Large intestine (tissue), 3 donors: ENCODE results near the gene DMXL1. TPM values are rescaled to one million over a fixed set of nuclear protein-coding genes. Genes with fewer than 3 reads are reported as not detected.

Source experiments
- DNase-seq, 2 donors: peaks; one replicate each; pipeline versions ENCODE4 v3.0.0 to v3.0.0-alpha.2; 2013
- H3K27ac ChIP-seq: one replicate; pipeline ENCODE4 v1.5.1; 2013; ENCODE audit warnings: low read length
- H3K27me3 ChIP-seq: 2 replicates; pipeline ENCODE4 v1.6.1; 2013; ENCODE audit warnings: low read length; ENCODE audit not compliant: control insufficient read depth, insufficient read depth
- H3K36me3 ChIP-seq: 2 replicates; pipeline ENCODE4 v1.6.1; 2013; ENCODE audit warnings: low read length; ENCODE audit not compliant: control insufficient read depth, insufficient read depth
- H3K4me1 ChIP-seq: one replicate; pipeline ENCODE4 v1.6.1; 2013; ENCODE audit warnings: low read length; ENCODE audit not compliant: control insufficient read depth, insufficient read depth
- H3K4me3 ChIP-seq: one replicate; pipeline ENCODE4 v1.5.1; 2013; ENCODE audit warnings: low read length
- H3K9me3 ChIP-seq: one replicate; pipeline ENCODE4 v1.6.1; 2013; ENCODE audit warnings: mild to moderate bottlenecking, low read depth, low read length, moderate library complexity; ENCODE audit not compliant: control insufficient read depth
- WGBS: methylation state at CpG from one replicate; pipeline ENCODE4 v1.1.5; 2013; ENCODE audit warnings: low lambda C conversion rate; ENCODE audit not compliant: insufficient coverage; 5-methylcytosine and 5-hydroxymethylcytosine counted together
- polyA plus RNA-seq: library from polyadenylated mRNA; unstranded; fragments of 120-200 nt; gene quantifications from one replicate; pipeline ENCODE4 v1.2.1, GENCODE V29; 2013

DMXL1 gene
- polyA plus RNA-seq, 1 donor: 27.7 TPM

- Histone ChIP-seq H3K9me3 (no peaks in the 10 kb centered on the region), H3K27me3 (no peaks in the 10 kb centered on the region), H3K36me3 (no peaks in the 10 kb centered on the region), H3K4me1 (peaks cover 17% of the 10 kb centered on the region), H3K4me3 (no peak overlapping the region), H3K27ac (no peak overlapping the region)
- DNase-seq: no peak
- WGBS: 100% methylated on average over 2 of the region's 5 CpGs
Measured at GRCh38 chr5:119276978-119277377, 206.1 kb downstream of the DMXL1 start.

GRCh38 chr5:119279093-119279492, 208.2 kb downstream of the DMXL1 start:
- no peaks in the 10 kb centered on the region for H3K27me3 ChIP-seq
- peaks cover 6% of the 10 kb centered on the region for H3K4me1 ChIP-seq
- H3K9me3 ChIP-seq: no peaks in the 10 kb centered on the region
- WGBS: no CpG with 5 or more reads among the region's 1 CpG
- no peak overlapping the region for H3K27ac ChIP-seq
- no peak overlapping the region for H3K4me3 ChIP-seq
- no peak for DNase-seq
- no peaks in the 10 kb centered on the region for H3K36me3 ChIP-seq

GRCh38 chr5:119280380-119280779, 209.5 kb downstream of the DMXL1 start:
- H3K36me3 ChIP-seq: no peaks in the 10 kb centered on the region
- H3K4me1 ChIP-seq: peaks cover 2% of the 10 kb centered on the region
- no peaks in the 10 kb centered on the region for H3K27me3 ChIP-seq
- H3K9me3 ChIP-seq: no peaks in the 10 kb centered on the region
- 83% methylated on average over 1 of the region's 3 CpGs for WGBS
- H3K4me3 ChIP-seq: no peak overlapping the region
- DNase-seq: no peak
- H3K27ac ChIP-seq: no peak overlapping the region

GRCh38 chr5:119282628-119283027, 211.7 kb downstream of the DMXL1 start:
- no peaks in the 10 kb centered on the region for H3K27me3 ChIP-seq
- H3K27ac ChIP-seq: no peak overlapping the region
- WGBS: no CpG with 5 or more reads among the region's 2 CpGs
- peaks cover 2% of the 10 kb centered on the region for H3K4me1 ChIP-seq
- no peak for DNase-seq
- H3K36me3 ChIP-seq: no peaks in the 10 kb centered on the region
- H3K9me3 ChIP-seq: no peaks in the 10 kb centered on the region
- H3K4me3 ChIP-seq: no peak overlapping the region

GRCh38 chr5:119284031-119284430, 213.1 kb downstream of the DMXL1 start:
- WGBS: no CpG with 5 or more reads among the region's 1 CpG
- no peak for DNase-seq
- Histone ChIP-seq H3K27ac (no peak overlapping the region), H3K4me1 (peaks cover 2% of the 10 kb centered on the region), H3K36me3 (no peaks in the 10 kb centered on the region), H3K4me3 (no peak overlapping the region), H3K27me3 (no peaks in the 10 kb centered on the region), H3K9me3 (no peaks in the 10 kb centered on the region)

- H3K9me3 ChIP-seq: no peaks in the 10 kb centered on the region
- H3K4me1 ChIP-seq: peaks cover 2% of the 10 kb centered on the region
- 67% methylated on average over 1 of the region's 5 CpGs for WGBS
- no peak overlapping the region for H3K4me3 ChIP-seq
- no peak overlapping the region for H3K27ac ChIP-seq
- H3K27me3 ChIP-seq: no peaks in the 10 kb centered on the region
- DNase-seq: no peak
- no peaks in the 10 kb centered on the region for H3K36me3 ChIP-seq
Measured at GRCh38 chr5:119285070-119285916, 214.4 kb downstream of the DMXL1 start.

- no peaks in the 10 kb centered on the region for H3K36me3 ChIP-seq
- no peak for DNase-seq
- H3K9me3 ChIP-seq: no peaks in the 10 kb centered on the region
- H3K4me3 ChIP-seq: no peak overlapping the region
- no peaks in the 10 kb centered on the region for H3K27me3 ChIP-seq
- WGBS: 100% methylated on average over 2 of the region's 8 CpGs
- no peak overlapping the region for H3K27ac ChIP-seq
- peaks cover 2% of the 10 kb centered on the region for H3K4me1 ChIP-seq
Measured at GRCh38 chr5:119286511-119287488, 215.9 kb downstream of the DMXL1 start.

- Histone ChIP-seq H3K27me3 (no peaks in the 10 kb centered on the region), H3K36me3 (no peaks in the 10 kb centered on the region), H3K9me3 (no peaks in the 10 kb centered on the region), H3K4me1 (peaks cover 2% of the 10 kb centered on the region), H3K27ac (no peak overlapping the region), H3K4me3 (no peak overlapping the region)
- 28% methylated on average over 2 of the region's 3 CpGs for WGBS
- no peak for DNase-seq
Measured at GRCh38 chr5:119287547-119288111, 216.7 kb downstream of the DMXL1 start.

- H3K4me1 ChIP-seq: peaks cover 2% of the 10 kb centered on the region
- H3K27ac ChIP-seq: no peak overlapping the region
- H3K4me3 ChIP-seq: no peak overlapping the region
- no peaks in the 10 kb centered on the region for H3K27me3 ChIP-seq
- 100% methylated on average over 1 of the region's 2 CpGs for WGBS
- H3K36me3 ChIP-seq: no peaks in the 10 kb centered on the region
- no peak for DNase-seq
- H3K9me3 ChIP-seq: no peaks in the 10 kb centered on the region
Measured at GRCh38 chr5:119288379-119289033, 217.6 kb downstream of the DMXL1 start.
